Neural cell (in vitro differentiated cells): ENCODE data around the gene ERMAP. TPM values are rescaled to one million over a fixed set of nuclear protein-coding genes. Genes with fewer than 3 reads are reported as not detected.
"Not testable (repeated sequence)": the region's sequence is repeated elsewhere in the genome, so short reads cannot be mapped to it uniquely, and the experiment has no call there.

Experiments
- H2AFZ ChIP-seq: fragments of 200-600, 300-800 bp; sonication (generic), shearing (Covaris generic); 2 replicates; pipeline ENCODE4 v1.6.0; 2014; ENCODE audit warnings: low read depth, mild to moderate bottlenecking, antibody characterized with exemption, low read length, moderate library complexity
- H3F3A ChIP-seq: fragments of 200-600 bp; shearing (Covaris generic); 2 replicates; pipeline ENCODE4 v1.6.1; 2016; ENCODE audit warnings: mild to moderate bottlenecking, moderate library complexity, mixed read lengths, antibody characterized with exemption, low read length; ENCODE audit not compliant: insufficient read depth, poor library complexity, severe bottlenecking
- H3K27ac ChIP-seq: fragments of 200-600, 300-800 bp; sonication (generic), shearing (Covaris generic); 2 replicates; pipeline ENCODE4 v1.5.1; 2014; ENCODE audit warnings: mild to moderate bottlenecking, low read length, moderate library complexity
- H3K27me3 ChIP-seq: fragments of 300-800, 200-600 bp; sonication (generic), shearing (Covaris generic); 2 replicates; pipeline ENCODE4 v1.6.0; 2014; ENCODE audit warnings: mild to moderate bottlenecking, low read depth, low read length, moderate library complexity; ENCODE audit not compliant: insufficient read depth
- H3K36me3 ChIP-seq: fragments of 300-800, 200-600 bp; sonication (generic), shearing (Covaris generic); 2 replicates; pipeline ENCODE4 v1.5.1; 2014; ENCODE audit warnings: mild to moderate bottlenecking, antibody characterized with exemption, low read length, moderate library complexity; ENCODE audit not compliant: insufficient read depth
- H3K4me2 ChIP-seq: fragments of 300-800, 200-600 bp; sonication (generic), shearing (Covaris generic); 2 replicates; pipeline ENCODE4 v1.6.0; 2014; ENCODE audit warnings: mild to moderate bottlenecking, low read length
- H3K4me3 ChIP-seq: fragments of 300-800, 200-600 bp; sonication (generic), shearing (Covaris generic); 2 replicates; pipeline ENCODE4 v1.5.1; 2014; ENCODE audit warnings: mild to moderate bottlenecking, low read length, moderate library complexity
- H3K79me2 ChIP-seq: fragments of 200-600 bp; shearing (Covaris generic); replicated peaks from 2 replicates; pipeline ENCODE4 v1.6.0; 2014; ENCODE audit warnings: mild to moderate bottlenecking, low read length, moderate library complexity; ENCODE audit not compliant: insufficient read depth
- H3K9ac ChIP-seq: fragments of 300-800, 200-600 bp; sonication (generic), shearing (Covaris generic); 2 replicates; pipeline ENCODE4 v1.6.1; 2016; ENCODE audit warnings: mild to moderate bottlenecking, low read length, mixed read lengths
- H3K9me2 ChIP-seq: fragments of 200-600 bp; shearing (Covaris generic); 2 replicates; pipeline ENCODE4 v1.6.1; 2016; ENCODE audit warnings: mild to moderate bottlenecking, low read length, mixed read lengths; ENCODE audit not compliant: insufficient read depth
- H3K9me3 ChIP-seq: fragments of 200-600, 300-800 bp; sonication (generic), shearing (Covaris generic); 2 replicates; pipeline ENCODE4 v1.6.1; 2016; ENCODE audit warnings: mild to moderate bottlenecking, mixed run types, low read length, moderate library complexity, mixed read lengths
- H4K20me1 ChIP-seq: fragments of 200-600 bp; shearing (Covaris generic); 2 replicates; pipeline ENCODE4 v1.6.1; 2016; ENCODE audit warnings: mild to moderate bottlenecking, mixed run types; ENCODE audit not compliant: insufficient read depth
- CTCF ChIP-seq: fragments of 450-650 bp; IDR thresholded peaks from 2 replicates; pipeline ENCODE4 v1.5.1; 2014; ENCODE audit warnings: antibody characterized with exemption, mild to moderate bottlenecking, moderate library complexity; ENCODE audit not compliant: poor library complexity, severe bottlenecking
- EP300 ChIP-seq: fragments of 450-650 bp; conservative IDR thresholded peaks from 2 replicates; pipeline ENCODE4 v1.6.1; 2014; ENCODE audit warnings: antibody characterized with exemption, mild to moderate bottlenecking, moderate library complexity; ENCODE audit not compliant: poor library complexity, severe bottlenecking
- EZH2 ChIP-seq: fragments of 200-600, 300-800 bp; shearing (Covaris generic), sonication (generic); IDR thresholded peaks from 2 replicates; pipeline ENCODE4 v1.6.1; 2014; ENCODE audit warnings: antibody characterized with exemption, low read length, borderline replicate concordance, mild to moderate bottlenecking; ENCODE audit not compliant: insufficient read depth, poor library complexity, severe bottlenecking
- MXI1 ChIP-seq: fragments of 450-650 bp; conservative IDR thresholded peaks from 2 replicates; pipeline ENCODE4 v1.6.1; 2014; ENCODE audit warnings: antibody characterized with exemption, mild to moderate bottlenecking; ENCODE audit not compliant: poor library complexity, severe bottlenecking
- POLR2AphosphoS5 ChIP-seq: IDR thresholded peaks from 2 replicates; pipeline ENCODE4 v1.6.1; 2012
- RAD21 ChIP-seq: fragments of 450-650 bp; conservative IDR thresholded peaks from 2 replicates; pipeline ENCODE4 v1.6.1; 2014; ENCODE audit warnings: antibody characterized with exemption, mild to moderate bottlenecking, moderate library complexity
- REST ChIP-seq: IDR thresholded peaks from 2 replicates; pipeline ENCODE4 v1.6.1; 2012; ENCODE audit warnings: borderline replicate concordance
- SMC3 ChIP-seq: fragments of 450-650 bp; conservative IDR thresholded peaks from 2 replicates; pipeline ENCODE4 v1.6.1; 2014; ENCODE audit warnings: antibody characterized with exemption, mild to moderate bottlenecking, moderate library complexity; ENCODE audit not compliant: poor library complexity
- TAF1 ChIP-seq: IDR thresholded peaks from 2 replicates; pipeline ENCODE4 v1.6.1; 2012; ENCODE audit warnings: low read depth
- polyA plus RNA-seq: library from polyadenylated mRNA; depleted of rRNA; stranded (reverse); fragments of >200 nt; gene quantifications from 2 replicates; pipeline ENCODE4 v1.2.3, GENCODE V29; 2014

The ERMAP gene
- polyA plus RNA-seq, 1 donor from 2014 or later: 10.6 TPM

- not testable (repeated sequence) for H3K9ac ChIP-seq, H3K36me3 ChIP-seq, H3K9me3 ChIP-seq, H2AFZ ChIP-seq, H4K20me1 ChIP-seq, H3F3A ChIP-seq, H3K27ac ChIP-seq, H3K4me2 ChIP-seq, H3K4me3 ChIP-seq, H3K27me3 ChIP-seq, H3K79me2 ChIP-seq, H3K9me2 ChIP-seq
These were observed 42.4 kb downstream of the ERMAP start for GRCh38 chr1:42859366-42859765.

- no peak overlapping the region for H3K4me3 ChIP-seq
- H3K4me2 ChIP-seq: no peak overlapping the region
- H3K27ac ChIP-seq: no peak overlapping the region
These were observed 43.6 kb downstream of the ERMAP start for GRCh38 chr1:42860339-42861013.

More at GRCh38 chr1:42860339-42861013, 43.6 kb downstream of the ERMAP start:
- Histone ChIP-seq H3K9me3 (no peaks in the 10 kb centered on the region), H3K9ac (no peak overlapping the region), H3K36me3 (no peaks in the 10 kb centered on the region), H3K79me2 (no peaks in the 10 kb centered on the region), H2AFZ (no peak overlapping the region), H4K20me1 (no peaks in the 10 kb centered on the region), H3K27me3 (no peaks in the 10 kb centered on the region), H3F3A (no peaks in the 10 kb centered on the region), H3K9me2 (no peaks in the 10 kb centered on the region)
- TF ChIP-seq REST: no peak
- TF ChIP-seq TAF1: no peak
- TF ChIP-seq POLR2AphosphoS5: no peak
- no peak for TF ChIP-seq MXI1
- TF ChIP-seq CTCF: no peak
- TF ChIP-seq EZH2: no peak
- TF ChIP-seq RAD21: no peak
- TF ChIP-seq EP300: no peak
- TF ChIP-seq SMC3: no peak
